Chondrocyte (in vitro differentiated cells): ENCODE data around the gene COL15A1. TPM values are rescaled to one million over a fixed set of nuclear protein-coding genes. Genes with fewer than 3 reads are reported as not detected.

Experiments used
- DNase-seq: peaks from one replicate; pipeline ENCODE4 v3.0.0; 2021; ENCODE audit warnings: mixed read lengths, low spot score
- H3K27ac Mint-ChIP-seq: one replicate; pipeline ENCODE4 v1.8.0; 2021; ENCODE audit warnings: mild to moderate bottlenecking, moderate library complexity, mixed read lengths; ENCODE audit not compliant: unreplicated experiment
- H3K27me3 Mint-ChIP-seq: 2 replicates; pipeline ENCODE4 v1.8.0; 2021; ENCODE audit warnings: low read depth, mixed read lengths
- H3K36me3 Mint-ChIP-seq: 2 replicates; pipeline ENCODE4 v1.8.0; 2021; ENCODE audit warnings: low read depth, mixed read lengths
- H3K4me1 Mint-ChIP-seq: 2 replicates; pipeline ENCODE4 v1.8.0; 2021; ENCODE audit warnings: low read depth, mild to moderate bottlenecking, mixed read lengths
- H3K4me3 Mint-ChIP-seq: one replicate; pipeline ENCODE4 v1.8.0; 2021; ENCODE audit warnings: mild to moderate bottlenecking, moderate library complexity, mixed read lengths; ENCODE audit not compliant: unreplicated experiment
- H3K9me3 Mint-ChIP-seq: 2 replicates; pipeline ENCODE4 v1.8.0; 2021; ENCODE audit warnings: low read depth, mixed read lengths
- CTCF ChIP-seq: fragments of 200-600 bp; sonication (generic); IDR thresholded peaks from 2 replicates; pipeline ENCODE4 v1.5.0; 2021; ENCODE audit warnings: antibody characterized with exemption, mild to moderate bottlenecking, moderate library complexity
- total RNA-seq: library from RNA; stranded (reverse); gene quantifications from 3 replicates; pipeline ENCODE4 v1.2.1, GENCODE V29; 2021

The COL15A1 gene
- total RNA-seq, 1 donor from 2014 or later = 5.4 TPM

GRCh38 chr9:99046068-99046467 is 102.4 kb downstream of the COL15A1 start:
- TF ChIP-seq CTCF = no peak

GRCh38 chr9:99046542-99047071 is 102.9 kb downstream of the COL15A1 start:
- Mint-ChIP-seq H3K4me3 (no peak overlapping the region), H3K36me3 (peaks cover 15% of the 10 kb centered on the region), H3K27me3 (no peaks in the 10 kb centered on the region), H3K4me1 (peaks cover 21% of the 10 kb centered on the region), H3K9me3 (peaks cover 19% of the 10 kb centered on the region), H3K27ac (no peak overlapping the region)
- DNase-seq = no peak
- TF ChIP-seq CTCF = no peak

More at GRCh38 chr9:99046068-99046467, 102.4 kb downstream of the COL15A1 start:
- no peak overlapping the region for H3K4me3 Mint-ChIP-seq
- H3K9me3 Mint-ChIP-seq = peaks cover 19% of the 10 kb centered on the region
- no peak for DNase-seq
- H3K36me3 Mint-ChIP-seq = peaks cover 15% of the 10 kb centered on the region
- H3K27me3 Mint-ChIP-seq = no peaks in the 10 kb centered on the region
- H3K27ac Mint-ChIP-seq = no peak overlapping the region
- H3K4me1 Mint-ChIP-seq = peaks cover 27% of the 10 kb centered on the region

GRCh38 chr9:99049228-99049627 is 105.5 kb downstream of the COL15A1 start:
- no peak for TF ChIP-seq CTCF
- no peak for DNase-seq
- Mint-ChIP-seq H3K4me3 (no peak overlapping the region), H3K9me3 (peaks cover 11% of the 10 kb centered on the region), H3K4me1 (peaks cover 14% of the 10 kb centered on the region), H3K27me3 (no peaks in the 10 kb centered on the region), H3K27ac (no peak overlapping the region), H3K36me3 (peaks cover 10% of the 10 kb centered on the region)

GRCh38 chr9:99049641-99050040 is 105.9 kb downstream of the COL15A1 start:
- Mint-ChIP-seq H3K36me3 (peaks cover 6% of the 10 kb centered on the region), H3K27me3 (no peaks in the 10 kb centered on the region), H3K4me1 (peaks cover 18% of the 10 kb centered on the region), H3K27ac (no peak overlapping the region), H3K9me3 (peaks cover 7% of the 10 kb centered on the region), H3K4me3 (no peak overlapping the region)
- TF ChIP-seq CTCF = no peak
- no peak for DNase-seq

- peaks cover under 1% of the 10 kb centered on the region for H3K9me3 Mint-ChIP-seq
- H3K4me3 Mint-ChIP-seq = no peak overlapping the region
- H3K36me3 Mint-ChIP-seq = peaks cover under 1% of the 10 kb centered on the region
- no peaks in the 10 kb centered on the region for H3K27me3 Mint-ChIP-seq
- peaks cover 19% of the 10 kb centered on the region for H3K4me1 Mint-ChIP-seq
- no peak for TF ChIP-seq CTCF
- no peak for DNase-seq
- H3K27ac Mint-ChIP-seq = no peak overlapping the region
Observed at GRCh38 chr9:99050292-99050911, 106.7 kb downstream of the COL15A1 start.
